Measurements from ENCODE around the gene KIAA1217.

DNA sequence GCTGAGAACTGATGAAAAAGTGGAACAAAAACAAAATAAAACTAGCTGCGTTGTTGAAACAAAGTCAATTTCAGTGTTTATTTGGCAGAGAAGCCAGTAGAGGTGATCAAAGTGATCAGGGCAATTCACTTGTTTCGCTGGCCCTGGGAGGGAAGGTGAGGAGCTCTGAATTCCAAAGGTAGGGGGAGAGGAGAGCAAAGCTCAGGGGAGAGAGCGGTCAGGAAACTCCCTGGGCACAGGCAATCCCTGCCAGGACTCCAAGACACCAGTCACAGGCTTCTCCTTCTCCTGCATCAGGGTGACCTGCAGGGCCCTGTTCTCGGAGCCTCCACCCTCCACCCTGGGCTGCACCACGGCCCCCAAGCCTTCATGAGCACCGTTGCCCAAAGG is 6.8 kb upstream of the KIAA1217 start:
- TF ChIP-seq SREBF1 (IDR thresholded peaks at IDR 0.05; ENCODE audit: borderline replicate concordance, low read depth, low read length) (no peak), HDAC1 (IDR thresholded peaks at IDR 0.05) (no peak)
